ENCODE data around the gene TMC3. TPM values are rescaled to one million over a fixed set of nuclear protein-coding genes. Genes with fewer than 3 reads are reported as not detected.
A peak's percentile ranks its signal among the peaks of the same experiment; 100 is the strongest.

The TMC3 gene
- total and polyA plus RNA-seq, 10 of the 15 experiments (the other 5 are each of a cell fraction or from before 2014, with no cell fraction given): 0.03 to 0.04 (median 0.04) TPM; not detected in 7

DNA sequence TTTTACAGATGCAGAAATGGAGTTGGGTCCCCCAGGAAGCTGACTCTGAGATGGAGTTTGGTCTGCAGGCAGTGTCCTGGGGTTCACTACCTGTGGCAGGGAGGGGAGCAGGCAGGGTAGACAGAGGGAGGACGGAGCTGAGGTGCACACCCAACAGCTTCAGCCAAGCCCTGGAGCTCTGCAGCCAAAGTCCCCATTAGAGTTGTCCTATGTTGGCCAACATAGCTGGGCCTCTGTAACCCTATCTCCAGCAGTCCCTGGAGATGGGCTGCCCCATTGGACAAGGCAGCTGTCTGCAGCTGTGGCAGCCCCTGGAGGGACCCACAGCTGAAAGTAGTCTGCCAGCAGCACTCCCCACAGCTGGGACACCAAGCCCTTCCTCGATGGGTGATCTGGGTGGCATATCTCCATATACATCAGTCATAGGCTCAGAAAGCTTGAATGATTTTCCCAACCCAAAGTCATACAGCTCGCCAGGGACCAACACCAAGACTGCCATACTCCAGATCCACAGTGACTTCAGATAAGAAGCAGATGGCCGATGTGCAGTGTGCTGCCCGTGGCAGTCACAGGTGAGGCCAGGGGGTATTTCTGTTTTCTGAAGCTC lies 82.0 kb downstream of the TMC3 start:
- Histone ChIP-seq H3K27ac (ENCODE audit: control insufficient read depth, insufficient read depth) (peak overlapping the region; percentile 99), H3K9me3 (replicated peaks; ENCODE audit: control insufficient read depth, insufficient read depth, low read length) (no peaks in the 10 kb centered on the region; the same call in 2 of the 3 replicates), H3K36me3 (ENCODE audit: control insufficient read depth in 2 of 2, insufficient read depth in 2 of 2, low read length in 1 of 2) (no peaks in the 10 kb centered on the region), H3K79me2 (ENCODE audit: control insufficient read depth, insufficient read depth, low read length) (peaks cover 34% of the 10 kb centered on the region), H2AFZ (ENCODE audit: control insufficient read depth, low read depth, low read length) (peak overlapping the region; percentile 67), H3K4me3 (peak overlapping the region; percentile 70; the same call in 1 of the 2 replicates), H3K9ac (ENCODE audit: control insufficient read depth, insufficient read depth, low read length) (peak overlapping the region; percentile 92), H3K4me1 (ENCODE audit: control insufficient read depth, insufficient read depth, low read length) (peaks cover 55% of the 10 kb centered on the region), H3K27me3 (replicated peaks in 1 of 2; ENCODE audit: control insufficient read depth in 2 of 2, insufficient read depth in 2 of 2, low read length in 1 of 2) (no peaks in the 10 kb centered on the region), H3K4me2 (ENCODE audit: control insufficient read depth, insufficient read depth) (peak overlapping the region; percentile 100), H4K20me1 (ENCODE audit: control insufficient read depth, insufficient read depth) (no peaks in the 10 kb centered on the region)
- no peak for FAIRE-seq
- peak; percentile 0 for ATAC-seq
- WGBS (ENCODE audit: insufficient coverage, insufficient replicate concordance, low lambda C conversion rate, missing lambda C conversion rate): 20% methylated on average over 5 of the region's 5 CpGs
- no TSS peak for BruUV-seq (replicated peaks)
- ChIA-PET SMC1A (ENCODE audit: uncharacterized antibody, unreplicated experiment) (interaction anchor here (1.0 to 9.6 kb wide), 17 partner anchors 8 to 268 kb away, joined by 3 to 109 read pairs (median 12); partner anchors contain the start of gene STARD5), POLR2A (interaction anchor here (0.6 to 5.3 kb wide), 14 partner anchors 10 to 919 kb away, joined by 3 to 103 read pairs (median 6); partner anchors contain the start of genes STARD5 and TLNRD1), CTCF (interaction anchor here (0.7 to 6.6 kb wide), 14 partner anchors 8 to 190 kb away, joined by 3 to 66 read pairs (median 6); partner anchors contain the start of gene STARD5), RAD21 (ENCODE audit: unreplicated experiment) (interaction anchor here (0.7 to 8.4 kb wide), 19 partner anchors 8 to 107 kb away, joined by 3 to 83 read pairs (median 7); partner anchors contain the start of gene STARD5)
- TF ChIP-seq KLF5 (IDR thresholded peaks at IDR 0.05; ENCODE audit: partially characterized antibody) (no peak), ZNF217 (IDR thresholded peaks at IDR 0.05) (no peak), LARP7 (IDR thresholded peaks at IDR 0.05) (peak; percentile 27; the same call in 1 of the 2 replicates), TCF3 (IDR thresholded peaks at IDR 0.05; ENCODE audit: borderline replicate concordance, insufficient read depth, low read depth, low read length) (peak; percentile 63; the same call in 1 of the 2 replicates)
- TF ChIP-seq, protein P1, sequence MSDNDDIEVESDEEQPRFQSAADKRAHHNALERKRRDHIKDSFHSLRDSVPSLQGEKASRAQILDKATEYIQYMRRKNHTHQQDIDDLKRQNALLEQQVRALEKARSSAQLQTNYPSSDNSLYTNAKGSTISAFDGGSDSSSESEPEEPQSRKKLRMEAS (IDR thresholded peaks at IDR 0.05; ENCODE audit: low read depth, low read length): no peak
- in situ Hi-C loops (cut with MboI): loop anchor here (10.0 to 25.0 kb wide), 5 partner anchors 297 to 1920 kb away; partner anchors contain the start of genes HDGFL3 and RPS17
- DNase-seq (ENCODE audit: low read depth, low spot score): no peak
- intact Hi-C loops (cut with micrococcal nuclease; ENCODE audit: unreplicated experiment): loop anchor here (2.0 to 10.0 kb wide), 3 partner anchors 270 to 753 kb away; partner anchors contain the start of genes MEX3B and TLNRD1
